Measurements from ENCODE around the gene VAV3. TPM values are rescaled to one million over a fixed set of nuclear protein-coding genes. Genes with fewer than 3 reads are reported as not detected.
"Not testable (repeated sequence)": the region's sequence is repeated elsewhere in the genome, so short reads cannot be mapped to it uniquely, and the experiment has no call there.

Gene VAV3
- total RNA-seq, 2 experiments from 2014 or later = 5.5 to 5.6 TPM

DNA sequence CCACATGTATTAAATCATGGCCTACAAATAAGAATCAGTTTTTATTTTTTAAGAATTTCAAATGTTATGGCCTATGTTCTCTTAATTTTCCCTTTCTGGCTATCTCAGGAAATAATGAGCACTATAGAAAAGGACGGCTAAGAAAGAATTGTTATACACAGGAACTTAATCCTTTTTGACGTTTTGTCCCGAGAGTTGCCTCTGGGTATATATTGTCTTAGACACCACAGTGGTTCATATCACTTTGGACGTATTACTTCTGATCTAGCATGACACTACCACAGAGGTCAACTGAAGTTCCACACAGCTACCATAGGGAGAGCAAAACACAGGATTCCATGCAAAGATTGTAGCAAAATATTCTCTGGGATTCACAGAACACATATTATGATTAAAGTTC lies 307.6 kb downstream of the VAV3 start:
- intact Hi-C loops (cut with DNase I, micrococcal nuclease) = no loop called here
- H3K4me1 ChIP-seq (ENCODE audit: insufficient read depth, low read length) = no peaks in the 10 kb centered on the region
- H3K4me3 ChIP-seq (ENCODE audit: low read length) = no peak overlapping the region
- Mint-ChIP-seq H3K9me3 (no peaks in the 10 kb centered on the region), H3K4me3 (no peak overlapping the region), H3K27ac (no peak overlapping the region), H3K36me3 (ENCODE audit: low read depth) (no peaks in the 10 kb centered on the region), H3K27me3 (no peaks in the 10 kb centered on the region), H3K4me1 (ENCODE audit: low read depth) (no peaks in the 10 kb centered on the region)
- TF ChIP-seq, protein P1, sequence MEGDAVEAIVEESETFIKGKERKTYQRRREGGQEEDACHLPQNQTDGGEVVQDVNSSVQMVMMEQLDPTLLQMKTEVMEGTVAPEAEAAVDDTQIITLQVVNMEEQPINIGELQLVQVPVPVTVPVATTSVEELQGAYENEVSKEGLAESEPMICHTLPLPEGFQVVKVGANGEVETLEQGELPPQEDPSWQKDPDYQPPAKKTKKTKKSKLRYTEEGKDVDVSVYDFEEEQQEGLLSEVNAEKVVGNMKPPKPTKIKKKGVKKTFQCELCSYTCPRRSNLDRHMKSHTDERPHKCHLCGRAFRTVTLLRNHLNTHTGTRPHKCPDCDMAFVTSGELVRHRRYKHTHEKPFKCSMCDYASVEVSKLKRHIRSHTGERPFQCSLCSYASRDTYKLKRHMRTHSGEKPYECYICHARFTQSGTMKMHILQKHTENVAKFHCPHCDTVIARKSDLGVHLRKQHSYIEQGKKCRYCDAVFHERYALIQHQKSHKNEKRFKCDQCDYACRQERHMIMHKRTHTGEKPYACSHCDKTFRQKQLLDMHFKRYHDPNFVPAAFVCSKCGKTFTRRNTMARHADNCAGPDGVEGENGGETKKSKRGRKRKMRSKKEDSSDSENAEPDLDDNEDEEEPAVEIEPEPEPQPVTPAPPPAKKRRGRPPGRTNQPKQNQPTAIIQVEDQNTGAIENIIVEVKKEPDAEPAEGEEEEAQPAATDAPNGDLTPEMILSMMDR (IDR thresholded peaks at IDR 0.05) = no peak
- ATAC-seq (ENCODE audit: poor library complexity) (no peak), DNase-seq (no peak)
- ChIA-PET CTCF (no interaction called here), POLR2A (no interaction called here)
- no peaks in the 10 kb centered on the region for H3K9me3 ChIP-seq (ENCODE audit: control insufficient read depth in 1 of 2, insufficient read depth in 1 of 2, low read length in 2 of 2)
- H3K36me3 ChIP-seq (ENCODE audit: insufficient read depth, low read length) = no peaks in the 10 kb centered on the region
- no peak overlapping the region for H3K27ac ChIP-seq (ENCODE audit: low read depth in 1 of 2, low read length in 2 of 2)
- no peaks in the 10 kb centered on the region for H3K27me3 ChIP-seq (ENCODE audit: control insufficient read depth in 1 of 2, insufficient read depth in 2 of 2, low read length in 2 of 2)

DNA sequence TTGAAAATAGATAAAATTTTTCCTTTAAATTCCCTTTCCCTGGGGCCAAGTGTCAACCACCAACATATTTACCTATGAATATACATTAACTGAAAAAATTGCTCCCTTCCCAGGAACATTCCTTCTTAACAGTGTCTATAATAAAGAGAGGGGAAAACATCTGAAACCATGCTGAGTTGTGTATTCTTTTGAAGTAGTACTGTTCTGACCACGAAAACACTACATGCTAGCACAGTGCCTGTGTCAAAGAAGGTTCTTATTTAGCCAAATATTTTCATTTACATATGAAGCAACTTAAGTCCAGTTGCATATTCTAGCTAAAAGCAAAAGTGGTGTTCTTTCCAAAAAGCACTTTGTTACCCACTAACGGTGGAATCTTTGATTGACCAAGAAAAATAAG lies 311.2 kb downstream of the VAV3 start:
- TF ChIP-seq, protein P1 (IDR thresholded peaks at IDR 0.05) = no peak
- Mint-ChIP-seq H3K9me3 (no peaks in the 10 kb centered on the region), H3K27me3 (no peaks in the 10 kb centered on the region), H3K36me3 (ENCODE audit: low read depth) (no peaks in the 10 kb centered on the region), H3K4me3 (no peak overlapping the region), H3K4me1 (ENCODE audit: low read depth) (no peaks in the 10 kb centered on the region), H3K27ac (no peak overlapping the region)
- Histone ChIP-seq H3K27me3 (ENCODE audit: control insufficient read depth in 1 of 2, insufficient read depth in 2 of 2, low read length in 2 of 2) (no peaks in the 10 kb centered on the region), H3K4me3 (ENCODE audit: low read length) (no peak overlapping the region), H3K4me1 (ENCODE audit: insufficient read depth, low read length) (no peaks in the 10 kb centered on the region), H3K36me3 (ENCODE audit: insufficient read depth, low read length) (no peaks in the 10 kb centered on the region), H3K27ac (ENCODE audit: low read depth in 1 of 2, low read length in 2 of 2) (no peak overlapping the region), H3K9me3 (ENCODE audit: control insufficient read depth in 1 of 2, insufficient read depth in 1 of 2, low read length in 2 of 2) (no peaks in the 10 kb centered on the region)
- ATAC-seq (ENCODE audit: poor library complexity) (no peak), DNase-seq (no peak)
- POLR2A ChIA-PET = no interaction called here
- CTCF ChIA-PET = no interaction called here
- intact Hi-C loops (cut with DNase I, micrococcal nuclease) = no loop called here

DNA sequence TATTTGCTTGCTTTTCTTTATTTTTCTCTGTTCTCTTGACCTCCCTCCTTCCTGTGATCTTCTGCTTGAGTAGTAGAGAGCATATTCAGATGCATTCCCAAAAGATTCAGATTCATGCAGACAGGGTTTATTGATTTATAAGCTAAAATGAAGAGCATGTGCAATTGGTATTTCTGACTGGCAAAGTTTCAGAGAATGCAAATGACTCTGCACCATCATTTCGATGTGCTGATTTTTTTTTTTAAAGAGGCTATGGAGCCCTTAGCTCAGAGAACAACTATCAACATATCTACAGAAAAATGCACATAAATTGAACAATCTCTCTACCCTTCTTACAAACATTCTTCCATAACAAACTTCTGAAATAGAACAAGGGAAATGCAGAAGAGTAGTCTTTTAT lies 312.0 kb downstream of the VAV3 start:
- H3K27me3 Mint-ChIP-seq = no peaks in the 10 kb centered on the region
- no peak for DNase-seq
- POLR2A ChIA-PET = no interaction called here
- H3K9me3 Mint-ChIP-seq = no peaks in the 10 kb centered on the region
- H3K4me3 Mint-ChIP-seq = no peak overlapping the region
- H3K36me3 Mint-ChIP-seq (ENCODE audit: low read depth) = no peaks in the 10 kb centered on the region
- no peak for ATAC-seq (ENCODE audit: poor library complexity)
- Histone ChIP-seq H3K36me3 (ENCODE audit: insufficient read depth, low read length) (no peaks in the 10 kb centered on the region), H3K4me1 (ENCODE audit: insufficient read depth, low read length) (no peaks in the 10 kb centered on the region), H3K27ac (ENCODE audit: low read depth in 1 of 2, low read length in 2 of 2) (no peak overlapping the region), H3K4me3 (ENCODE audit: low read length) (no peak overlapping the region), H3K9me3 (ENCODE audit: control insufficient read depth in 1 of 2, insufficient read depth in 1 of 2, low read length in 2 of 2) (no peaks in the 10 kb centered on the region), H3K27me3 (ENCODE audit: control insufficient read depth in 1 of 2, insufficient read depth in 2 of 2, low read length in 2 of 2) (no peaks in the 10 kb centered on the region)
- intact Hi-C loops (cut with DNase I, micrococcal nuclease) = no loop called here
- CTCF ChIA-PET = no interaction called here
- TF ChIP-seq, protein P1 (IDR thresholded peaks at IDR 0.05) = no peak
- no peaks in the 10 kb centered on the region for H3K4me1 Mint-ChIP-seq (ENCODE audit: low read depth)
- no peak overlapping the region for H3K27ac Mint-ChIP-seq

DNA sequence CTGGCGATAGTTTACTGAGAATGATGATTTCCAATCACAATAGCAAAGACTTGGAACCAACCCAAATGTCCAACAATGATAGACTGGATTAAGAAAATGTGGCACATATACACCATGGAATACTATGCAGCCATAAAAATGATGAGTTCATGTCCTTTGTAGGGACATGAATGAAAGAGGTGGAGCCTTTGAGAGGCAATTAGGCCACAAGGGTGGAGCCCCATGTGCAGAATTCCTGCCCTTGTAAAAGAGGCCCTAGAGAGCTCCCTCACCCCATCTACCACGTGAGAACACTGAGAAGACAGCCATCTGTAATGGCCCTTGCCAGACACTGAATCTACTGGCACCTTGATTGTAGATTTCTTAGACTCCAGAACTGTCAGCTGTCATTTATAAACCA lies 314.2 kb downstream of the VAV3 start:
- ATAC-seq (ENCODE audit: poor library complexity) = not testable (repeated sequence)

More for the DNA sequence above, 314.2 kb downstream of the VAV3 start:
- H3K4me3 ChIP-seq (ENCODE audit: low read length); H3K27me3 Mint-ChIP-seq; intact Hi-C loops (cut with DNase I, micrococcal nuclease); H3K27ac ChIP-seq (ENCODE audit: low read depth in 1 of 2, low read length in 2 of 2); CTCF ChIA-PET; H3K4me1 ChIP-seq (ENCODE audit: insufficient read depth, low read length); H3K4me3 Mint-ChIP-seq; H3K9me3 Mint-ChIP-seq; H3K4me1 Mint-ChIP-seq (ENCODE audit: low read depth); H3K9me3 ChIP-seq (ENCODE audit: control insufficient read depth in 1 of 2, insufficient read depth in 1 of 2, low read length in 2 of 2); H3K36me3 ChIP-seq (ENCODE audit: insufficient read depth, low read length); H3K27ac Mint-ChIP-seq; POLR2A ChIA-PET; H3K27me3 ChIP-seq (ENCODE audit: control insufficient read depth in 1 of 2, insufficient read depth in 2 of 2, low read length in 2 of 2); H3K36me3 Mint-ChIP-seq (ENCODE audit: low read depth); DNase-seq: not testable (repeated sequence)

Data from CD4-positive, alpha-beta T cell (primary cell).